Measurements from ENCODE around the gene DENND1C.

DENND1C gene

DNA sequence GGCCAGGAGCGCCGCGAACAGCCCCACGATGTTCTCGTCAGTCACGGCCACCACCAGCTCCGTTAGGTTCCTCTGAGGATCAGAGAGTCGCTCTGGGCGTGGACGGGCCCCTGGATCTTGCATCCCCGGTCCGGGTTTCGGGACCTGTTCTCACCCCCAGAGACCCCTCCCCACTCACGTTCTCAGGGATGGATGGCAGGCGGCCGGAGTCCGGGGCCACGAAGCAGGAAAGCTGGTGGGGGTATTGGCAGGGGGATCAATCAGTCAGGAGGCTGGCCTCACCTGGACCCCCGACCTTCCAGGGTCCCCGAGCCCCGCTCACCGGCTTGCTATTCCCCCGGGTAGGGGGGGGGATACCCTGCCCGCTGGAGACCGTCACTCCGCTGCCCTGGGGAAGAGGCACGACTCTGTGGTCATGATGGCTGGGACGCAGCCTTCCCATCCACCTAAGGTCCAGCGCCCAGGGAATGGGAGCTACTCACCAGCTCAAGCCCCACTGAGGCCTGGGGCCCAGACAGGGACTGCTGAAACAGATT, 4.6 kb downstream of the DENND1C start:
- no peak for DNase-seq

DNA sequence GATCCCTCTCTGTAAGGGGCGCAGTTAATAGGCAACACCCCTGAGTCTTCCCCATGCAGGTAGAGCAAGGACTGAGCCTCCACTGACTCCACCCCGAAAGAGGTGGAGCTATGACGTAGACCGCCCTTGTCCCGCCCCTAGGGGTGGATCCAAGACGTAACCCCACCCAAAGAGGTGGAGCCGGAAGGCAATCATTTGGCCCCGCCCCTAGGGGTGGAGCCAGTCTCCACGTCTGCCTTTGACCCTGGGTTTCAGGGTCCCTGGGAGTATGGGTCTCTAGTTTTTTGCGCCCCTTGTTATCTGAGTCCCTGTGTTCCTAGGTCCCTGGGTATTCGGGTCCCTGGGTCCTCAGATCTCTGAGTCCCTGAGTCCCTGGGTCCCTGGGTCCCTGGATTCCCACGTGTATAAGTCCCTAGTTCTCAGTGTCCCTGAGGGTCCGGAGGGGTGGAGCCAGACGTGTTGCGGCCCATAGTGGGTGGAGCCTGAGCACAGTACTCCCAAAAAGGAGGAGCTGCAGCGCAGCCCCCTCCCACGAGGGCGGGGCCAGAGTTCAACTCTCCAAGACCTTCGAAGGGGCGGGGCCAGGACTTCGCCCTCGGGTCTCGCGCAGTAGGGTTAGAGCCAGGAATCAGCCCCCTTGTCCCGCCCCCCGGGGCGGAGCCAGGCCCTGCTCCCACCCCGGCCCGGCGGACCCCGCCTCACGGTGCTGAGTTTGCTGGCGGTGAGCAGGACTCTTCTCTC, 5.3 kb downstream of the DENND1C start:
- peak; percentile 52 for DNase-seq

DNA sequence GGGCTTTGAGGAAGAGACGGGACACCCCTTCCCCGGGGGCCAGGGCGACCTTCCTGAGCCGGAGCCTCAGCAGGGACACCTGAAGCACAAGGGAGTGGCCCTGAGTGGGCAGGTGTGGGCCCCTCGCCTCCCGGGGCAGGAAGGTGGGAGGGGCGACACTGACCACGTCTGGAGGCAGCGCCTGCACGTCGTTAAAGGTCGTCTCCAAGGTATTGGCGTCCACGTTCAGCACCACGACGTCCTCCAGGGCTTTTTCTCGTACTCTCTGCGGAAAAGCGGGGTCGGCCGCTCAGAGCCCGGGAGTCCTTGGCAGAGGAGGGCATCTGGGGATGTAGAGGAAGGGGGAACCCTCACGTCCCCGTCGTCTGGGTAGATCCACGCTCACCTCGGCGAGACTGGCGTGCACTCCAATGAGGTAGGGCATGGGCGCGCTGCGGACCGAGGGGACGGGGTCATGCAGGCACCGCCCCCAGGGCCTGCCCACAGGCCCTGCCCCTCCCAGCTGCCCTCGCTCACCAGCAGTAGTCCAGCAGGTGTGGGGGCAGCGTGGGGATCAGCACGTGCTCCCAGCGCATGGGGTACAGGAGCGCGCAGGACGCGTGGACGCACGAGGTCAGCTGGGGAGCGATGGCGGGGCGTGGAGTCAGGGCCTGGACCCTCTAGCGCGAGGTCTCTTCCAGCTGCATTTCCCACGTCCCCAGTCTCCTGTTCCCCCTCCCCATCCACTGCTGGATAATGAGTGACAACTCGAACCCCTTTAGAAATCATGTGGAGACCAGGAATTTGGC, 6.1 kb downstream of the DENND1C start:
- no peak for DNase-seq

DNA sequence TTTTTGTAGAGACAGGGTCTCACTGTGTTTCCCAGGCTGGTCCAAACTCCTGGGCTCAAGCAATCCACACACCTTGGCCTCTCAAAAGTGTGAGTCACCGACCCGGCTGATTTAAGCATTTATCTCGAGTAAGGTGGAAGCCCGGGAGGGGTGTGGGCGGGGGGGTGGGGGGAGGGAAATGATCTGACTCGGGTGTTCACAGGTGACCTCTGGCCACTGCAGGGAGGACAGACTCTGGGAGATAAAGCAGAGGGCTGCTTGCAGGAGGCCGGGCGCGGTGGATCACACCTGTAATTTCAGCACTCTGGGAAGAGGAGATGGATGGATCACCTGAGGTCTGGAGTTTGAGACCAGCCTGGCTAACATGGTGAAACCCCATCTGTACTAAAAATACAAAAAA, 7.9 kb downstream of the DENND1C start:
- no peak for DNase-seq

DNA sequence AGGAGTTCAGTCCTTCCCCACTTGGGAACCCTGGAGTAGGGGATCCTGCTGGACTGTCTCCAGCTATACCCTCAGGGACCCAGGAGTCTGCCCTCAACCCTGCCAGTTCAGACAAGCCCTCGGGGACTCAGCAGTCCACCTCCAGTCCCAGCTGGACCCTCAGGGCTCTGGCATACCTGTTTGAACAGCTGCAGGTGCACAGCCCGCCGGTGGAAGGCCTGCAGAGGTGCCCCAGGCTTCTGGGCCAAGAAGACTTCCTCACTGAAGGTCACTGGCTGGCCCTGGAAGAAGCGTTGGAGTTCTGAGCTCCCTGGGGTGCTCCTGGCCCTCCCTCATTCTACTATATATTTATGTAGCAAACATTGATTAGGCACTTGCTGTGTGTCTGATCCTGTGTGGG, 8.9 kb downstream of the DENND1C start:
- no peak for DNase-seq

DNA sequence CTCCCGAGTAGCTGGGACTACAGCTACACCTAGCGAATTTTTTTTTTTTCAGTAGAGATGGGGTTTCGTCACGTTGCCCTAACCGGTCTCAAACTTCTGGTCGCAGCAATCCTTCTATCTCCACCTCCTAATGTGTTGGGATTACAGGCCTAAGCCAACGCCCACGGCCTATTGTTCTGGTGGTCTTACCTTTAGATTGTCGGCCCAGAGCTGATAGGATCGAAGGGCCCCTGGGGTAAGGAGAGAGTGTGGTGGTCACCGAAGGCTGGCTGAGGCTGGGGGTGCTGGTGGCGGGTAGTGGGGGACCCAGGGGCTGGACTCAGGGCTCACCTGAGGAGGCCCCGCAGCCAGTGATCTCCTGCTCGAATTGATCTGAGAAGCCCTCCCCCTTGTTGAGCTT, 10.5 kb downstream of the DENND1C start:
- no peak for DNase-seq

DNA sequence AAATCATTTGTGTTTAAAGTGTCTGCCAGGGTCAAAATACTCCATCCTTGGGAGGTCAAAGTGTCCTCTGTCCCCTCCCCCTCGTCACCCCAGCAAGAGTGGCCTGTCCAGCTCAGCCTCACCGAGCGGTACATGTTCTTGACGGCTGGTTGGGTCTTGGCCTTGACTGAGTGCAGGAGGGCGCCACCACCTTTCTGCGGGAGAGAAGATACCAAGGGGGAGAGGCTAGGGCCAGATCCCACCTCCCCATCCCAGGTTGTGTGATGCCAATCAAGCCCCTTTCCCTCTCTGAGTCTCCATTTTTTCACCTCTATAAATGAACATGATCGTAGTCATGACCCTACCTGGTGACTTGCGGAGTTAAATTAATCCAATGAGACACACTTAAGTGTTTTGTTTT, 11.4 kb downstream of the DENND1C start:
- DNase-seq: no peak

DNA sequence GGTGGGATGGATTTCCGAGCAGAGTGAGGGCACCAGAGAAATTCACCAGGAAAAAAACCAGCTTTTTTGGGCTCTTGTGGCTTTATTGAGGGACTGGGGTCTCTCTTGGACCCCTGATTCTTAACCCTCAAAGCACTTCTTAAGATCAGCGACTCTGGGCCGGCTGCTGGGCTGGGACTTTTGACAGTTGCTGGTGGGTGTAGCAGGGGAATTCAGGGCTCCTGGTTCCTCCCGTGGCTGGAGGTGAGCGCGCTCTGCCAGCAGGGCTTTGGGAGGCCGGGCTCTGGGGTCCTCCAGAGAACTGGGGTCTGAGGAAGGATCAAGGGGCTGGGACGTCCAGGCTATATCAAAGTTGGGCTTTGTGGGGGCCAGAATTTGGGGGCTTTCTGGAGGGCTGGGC, 14.2 kb downstream of the DENND1C start:
- no peak for DNase-seq

DNA sequence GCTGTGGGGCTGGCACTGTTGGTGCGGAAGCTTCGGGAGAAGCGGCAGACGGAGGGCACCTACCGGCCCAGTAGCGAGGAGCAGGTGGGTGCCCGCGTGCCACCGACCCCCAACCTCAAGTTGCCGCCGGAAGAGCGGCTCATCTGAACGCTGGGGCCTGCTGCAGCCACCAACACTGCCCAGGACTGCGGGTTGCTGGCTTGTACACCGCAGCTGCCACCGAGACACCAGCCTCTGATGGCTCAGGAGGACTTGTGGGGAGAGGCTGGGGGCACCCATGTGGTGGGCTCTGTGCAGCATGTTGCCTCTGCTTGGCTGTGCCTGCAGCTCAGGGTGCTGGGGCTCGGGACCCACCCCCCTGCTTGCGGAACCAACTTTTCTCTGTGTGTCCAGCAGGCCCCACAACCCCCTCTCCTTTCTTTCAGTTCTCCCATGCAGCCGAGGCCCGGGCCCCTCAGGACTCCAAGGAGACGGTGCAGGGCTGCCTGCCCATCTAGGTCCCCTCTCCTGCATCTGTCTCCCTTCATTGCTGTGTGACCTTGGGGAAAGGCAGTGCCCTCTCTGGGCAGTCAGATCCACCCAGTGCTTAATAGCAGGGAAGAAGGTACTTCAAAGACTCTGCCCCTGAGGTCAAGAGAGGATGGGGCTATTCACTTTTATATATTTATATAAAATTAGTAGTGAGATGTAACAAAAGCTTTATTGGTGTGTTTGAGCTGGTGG, 14.9 kb downstream of the DENND1C start:
- no peak for DNase-seq

DNA sequence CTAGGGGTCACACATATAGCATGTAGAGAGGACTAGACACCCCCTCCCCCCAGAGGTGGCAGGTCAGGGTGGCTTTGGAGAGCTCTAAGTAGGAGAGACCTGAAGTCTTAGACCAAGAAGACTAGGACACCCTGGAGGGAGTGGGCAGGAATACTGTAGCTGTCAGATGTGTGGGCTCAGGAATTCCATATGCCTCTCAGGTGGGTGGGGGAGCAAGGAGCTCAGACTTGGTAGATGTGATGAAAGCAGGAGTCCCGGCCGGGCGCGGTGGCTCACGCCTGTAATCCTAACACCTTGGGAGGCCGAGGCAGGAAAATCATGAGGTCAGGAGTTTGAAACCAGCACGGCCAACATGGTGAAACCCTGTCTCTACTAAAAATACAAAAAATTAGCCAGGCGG, 15.9 kb downstream of the DENND1C start:
- DNase-seq: no peak

DNA sequence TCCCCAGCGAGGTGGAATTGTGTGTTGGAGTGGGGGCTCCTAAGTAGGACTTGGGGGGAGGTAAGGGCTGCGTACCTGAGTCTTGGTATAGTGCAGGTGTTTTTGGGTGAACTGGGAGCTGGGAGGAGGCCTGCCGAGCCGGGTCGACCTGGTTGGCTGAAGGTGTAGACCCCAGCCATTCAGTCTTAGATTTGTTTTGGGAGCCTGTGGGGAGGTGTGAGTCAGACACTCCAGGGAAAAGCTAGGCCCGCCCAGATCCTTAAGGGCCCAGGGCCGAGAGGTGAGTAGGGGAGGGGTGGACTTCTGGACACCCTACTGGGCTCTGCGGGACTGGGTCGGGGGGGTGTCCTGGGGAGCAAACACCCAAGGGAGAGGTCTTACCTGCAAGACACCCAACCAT, 16.6 kb downstream of the DENND1C start:
- no peak for DNase-seq

DNA sequence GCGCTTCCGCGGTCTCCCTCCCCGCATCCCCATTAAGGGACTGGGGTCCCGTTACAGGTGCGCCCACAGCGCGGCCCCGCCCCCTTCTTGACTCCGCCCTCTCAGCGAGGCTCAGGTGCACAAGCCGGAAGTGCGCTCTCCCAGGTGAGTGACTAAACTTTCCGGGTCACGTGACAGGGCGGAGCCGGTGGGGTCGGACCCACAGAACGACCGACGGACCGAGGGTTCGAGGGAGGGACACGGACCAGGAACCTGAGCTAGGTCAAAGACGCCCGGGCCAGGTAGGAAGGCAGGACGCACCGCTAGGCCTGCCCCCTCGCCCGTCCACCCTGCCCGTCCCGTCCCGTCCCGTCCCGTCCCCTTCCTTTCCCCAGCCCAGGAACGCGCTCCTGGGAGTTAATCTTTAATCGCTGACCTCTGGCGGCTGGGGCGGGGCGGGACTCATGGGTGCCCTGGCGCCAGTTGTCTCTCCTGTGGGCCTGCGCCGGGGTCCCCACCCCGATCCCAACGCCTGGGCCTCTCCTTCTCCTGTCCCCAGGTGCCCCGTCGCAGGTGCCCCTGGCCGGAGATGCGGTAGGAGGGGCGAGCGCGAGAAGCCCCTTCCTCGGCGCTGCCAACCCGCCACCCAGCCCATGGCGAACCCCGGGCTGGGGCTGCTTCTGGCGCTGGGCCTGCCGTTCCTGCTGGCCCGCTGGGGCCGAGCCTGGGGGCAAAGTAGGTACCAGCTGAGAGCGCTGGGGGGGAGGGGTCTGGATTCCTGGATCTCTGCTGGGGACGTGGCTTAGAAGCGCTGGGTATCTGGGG, 17.3 kb downstream of the DENND1C start, which contains the start of gene CRB3:
Gene CRB3, plus strand, starts transcription at position 202 of the 804 bp plus-strand sequence. Its CDS starts 431 bp downstream, at position 633.
- no peak for DNase-seq

DNA sequence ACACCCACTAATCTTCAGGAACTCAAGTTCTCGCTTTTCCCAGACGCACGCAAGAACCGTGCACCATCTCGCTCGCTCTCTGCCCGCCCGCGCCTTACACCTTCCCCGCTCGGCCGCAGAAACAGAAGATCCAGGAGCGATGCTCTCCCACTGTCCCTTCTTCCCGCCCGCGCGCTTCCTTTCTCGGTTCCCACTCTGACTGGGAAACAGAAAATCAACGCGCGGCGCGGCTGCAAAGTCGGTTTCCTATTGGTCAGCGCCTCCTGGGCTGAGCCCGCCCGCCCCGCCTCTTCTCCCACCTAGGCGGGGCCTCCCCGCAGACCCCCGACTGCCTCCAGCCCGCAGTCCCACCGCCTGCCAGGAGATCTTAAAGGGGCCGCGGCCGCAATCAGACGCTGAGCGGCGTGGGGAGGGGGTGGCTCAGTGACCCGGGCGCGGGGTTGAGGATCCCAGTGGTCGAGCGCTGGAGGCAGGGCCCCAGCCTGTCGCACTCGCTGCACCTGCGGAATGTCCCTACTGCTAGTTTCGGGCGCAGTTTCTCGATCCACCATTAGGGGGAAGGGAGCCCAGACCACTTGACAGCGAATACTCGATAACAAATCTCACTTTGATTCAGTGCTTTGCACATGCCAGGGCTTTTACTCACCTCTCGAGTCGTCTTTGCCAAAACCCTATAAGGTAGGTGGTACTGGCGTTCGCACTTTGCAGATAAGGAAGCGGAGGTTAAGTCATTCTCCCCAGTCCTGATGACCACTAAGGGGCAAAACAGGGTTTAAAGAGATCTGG, 21.3 kb downstream of the DENND1C start:
- DNase-seq: peak; percentile 98

DNA sequence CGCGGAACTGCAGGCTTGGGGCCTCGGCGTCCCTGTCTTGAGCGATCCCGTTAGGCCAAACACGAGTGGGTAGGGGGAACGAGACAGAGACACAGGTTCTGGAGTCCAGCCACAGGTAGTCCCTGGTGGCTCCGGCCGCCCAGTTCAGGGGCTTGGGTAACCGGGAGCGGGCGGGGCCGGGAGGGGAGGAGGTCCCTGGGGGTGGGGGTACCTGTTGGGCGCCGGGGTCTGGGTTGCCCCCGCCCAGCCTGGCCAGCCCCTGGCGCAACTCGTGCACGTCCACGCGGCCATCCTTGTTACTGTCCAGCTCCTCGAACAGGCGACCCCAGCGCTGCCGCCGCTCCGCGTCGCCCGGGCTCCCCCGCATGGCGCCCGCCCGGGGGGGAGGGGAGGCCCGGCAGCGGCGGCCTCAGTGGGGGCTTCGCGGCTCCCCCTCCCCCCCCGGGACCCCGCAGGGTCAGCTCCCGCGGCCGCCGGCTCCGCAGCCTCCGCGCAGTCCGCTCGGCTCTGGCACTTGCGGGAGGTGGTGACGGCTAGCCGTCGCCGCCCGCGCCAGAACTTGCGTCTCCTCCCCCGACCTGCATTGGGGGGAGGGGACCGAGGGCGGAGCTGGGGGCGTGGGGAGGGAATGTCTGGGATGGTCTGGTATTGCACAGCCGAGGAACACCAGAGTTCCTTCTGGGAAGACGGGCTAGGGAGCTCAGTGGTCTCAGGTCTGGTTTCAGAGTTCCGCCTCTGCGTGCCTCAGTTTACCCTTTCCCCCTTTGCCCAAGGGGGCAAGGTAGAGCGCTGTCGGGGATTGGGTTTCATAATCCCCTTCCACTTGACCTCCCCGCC, 22.1 kb downstream of the DENND1C start, which contains the start of gene SLC25A23:
Gene SLC25A23, minus strand, starts transcription at position 531 of the 837 bp plus-strand sequence. Its CDS starts 164 bp downstream, at position 367.
- DNase-seq: peak; percentile 78

DNA sequence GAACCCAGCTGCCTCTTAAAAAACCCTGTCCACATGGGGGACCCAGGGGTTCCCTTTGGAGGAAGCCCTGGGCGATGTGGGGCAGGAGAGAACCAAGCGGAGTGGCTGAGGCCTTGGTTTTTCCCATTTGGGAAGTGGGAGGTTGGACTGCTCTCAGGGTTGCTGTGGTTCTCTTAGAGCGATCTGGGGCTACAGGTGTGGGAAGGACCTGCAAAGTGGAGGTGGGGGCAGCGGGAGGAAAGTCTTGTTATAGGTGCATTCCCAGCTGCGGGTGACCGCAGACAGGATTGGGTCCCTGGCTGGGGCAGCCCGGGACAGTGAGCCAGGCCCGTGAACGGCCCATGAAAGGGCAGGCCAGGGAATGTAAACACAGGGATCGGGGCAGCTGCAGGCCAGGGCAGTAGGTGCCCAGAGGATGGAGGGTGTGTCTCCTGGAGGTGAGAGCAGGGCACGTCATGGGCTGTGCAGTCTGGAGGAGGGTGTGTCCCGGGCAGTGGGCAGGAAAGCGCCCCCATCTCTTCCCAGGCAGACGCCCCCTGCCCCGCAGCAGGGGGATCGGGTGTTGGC, 22.8 kb downstream of the DENND1C start:
- DNase-seq: no peak

DNA sequence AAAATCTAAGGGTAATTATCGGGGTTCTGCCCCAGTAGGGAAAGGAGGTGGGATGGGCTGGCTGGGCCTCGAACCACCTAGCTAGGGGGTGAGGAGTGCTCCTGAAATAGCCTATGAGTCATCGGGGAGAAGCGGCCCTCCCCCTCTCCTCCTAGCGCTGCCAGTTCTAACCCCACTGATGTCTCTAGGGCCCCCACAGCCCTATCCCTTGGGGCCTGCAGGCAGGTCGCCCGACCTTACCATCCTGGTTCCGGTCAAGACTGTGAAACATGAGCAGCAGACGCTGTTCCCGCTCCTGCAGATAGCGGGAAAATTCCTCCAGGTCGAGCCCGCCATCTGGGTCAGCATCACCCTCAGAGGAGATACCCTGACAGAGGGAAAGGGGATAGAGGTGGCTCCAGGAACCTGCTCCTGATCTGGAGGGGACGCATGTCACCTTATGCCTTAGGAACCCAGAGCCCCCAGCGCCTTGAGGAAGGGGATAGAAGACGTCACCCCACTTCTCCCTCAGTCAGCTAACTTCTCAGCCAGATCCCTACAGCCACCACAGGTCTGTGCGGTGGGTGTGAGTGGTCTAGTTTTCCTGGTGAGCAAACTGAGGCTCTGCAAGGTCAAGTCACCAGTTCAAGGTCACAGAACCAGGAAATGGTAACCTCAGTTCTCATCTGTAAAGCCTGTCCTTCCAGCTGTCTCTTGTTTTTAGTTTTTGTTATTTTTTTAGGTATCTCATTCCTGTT, 23.5 kb downstream of the DENND1C start:
- peak; percentile 8 for DNase-seq

DNA sequence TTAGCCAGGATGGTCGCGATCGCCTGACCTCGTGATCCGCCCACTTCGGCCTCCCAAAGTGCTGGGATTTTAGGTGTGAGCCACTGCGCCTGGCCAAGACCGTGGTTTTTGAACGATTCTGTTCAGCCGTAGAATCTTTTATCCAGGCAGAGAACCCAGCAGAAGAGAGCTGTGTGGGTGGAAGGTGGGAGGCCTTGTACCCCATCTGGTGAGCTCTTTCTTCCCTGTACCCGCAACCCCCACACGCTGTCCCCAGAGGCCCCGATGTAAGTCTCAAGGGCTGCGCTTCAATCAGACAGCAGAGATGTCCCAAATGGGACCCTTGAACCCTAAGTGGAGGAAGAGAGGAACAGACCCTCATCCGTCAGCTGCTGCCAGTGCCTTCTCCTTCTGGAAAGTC, 25.7 kb downstream of the DENND1C start:
- DNase-seq: no peak

DNA sequence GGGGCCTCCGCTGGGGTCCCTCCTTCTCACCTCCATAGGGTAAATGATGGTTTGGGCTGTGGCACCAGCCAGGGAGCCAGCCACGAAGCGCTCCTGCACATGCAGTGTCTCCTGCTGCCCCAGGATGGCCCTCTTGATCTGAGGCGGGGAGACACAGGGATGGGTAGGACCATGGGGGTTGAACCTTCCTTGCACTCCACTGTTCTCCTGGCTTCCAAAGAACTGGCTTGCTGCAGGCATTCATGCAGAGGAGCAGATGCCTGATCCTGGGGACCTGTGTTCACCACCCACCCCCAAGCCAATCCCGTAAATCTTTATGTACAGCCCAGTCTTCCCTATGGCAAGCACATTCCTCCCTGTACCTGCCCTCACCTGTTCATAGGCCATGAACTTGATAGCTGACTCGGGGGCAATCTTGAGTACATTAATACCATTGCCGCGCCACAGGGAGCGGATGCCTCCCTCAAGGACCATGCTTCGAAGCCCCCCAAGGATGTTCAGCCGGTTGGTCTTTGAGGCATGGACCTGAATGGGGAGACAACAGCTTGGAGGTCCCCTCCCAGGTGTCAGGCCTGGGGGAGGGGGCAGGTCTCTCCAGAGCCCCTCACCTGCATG, 27.5 kb downstream of the DENND1C start:
- no peak for DNase-seq

DNA sequence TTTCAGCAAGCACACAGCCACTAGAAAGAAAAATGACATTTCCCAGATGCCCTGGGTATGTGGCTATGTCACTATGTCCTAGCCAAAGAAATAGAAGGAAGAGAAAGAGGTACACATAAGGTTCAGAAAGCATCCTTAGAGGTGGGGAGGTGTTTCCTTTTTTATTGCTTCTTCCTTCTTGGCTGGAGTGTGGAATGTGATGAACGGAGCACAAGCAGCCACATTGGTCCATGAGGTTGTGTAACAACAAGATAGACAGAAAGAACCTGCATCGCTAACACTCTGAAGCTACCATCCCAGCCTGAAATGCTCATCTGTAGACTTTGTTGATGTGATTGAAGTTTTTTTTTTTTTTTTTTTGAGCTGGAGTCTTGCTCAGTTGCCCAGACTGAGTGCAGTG, 28.7 kb downstream of the DENND1C start:
- DNase-seq: no peak

All from fibroblast of upper back skin (primary cell).